GM19455 (cell line): ENCODE data around the gene RNF144A.

Experiments
- ATAC-seq: cut with Tn5 transposase; IDR thresholded peaks from one replicate; pipeline ENCODE4 v1.9.1; 2021; ENCODE audit not compliant: unreplicated experiment

Gene RNF144A

DNA sequence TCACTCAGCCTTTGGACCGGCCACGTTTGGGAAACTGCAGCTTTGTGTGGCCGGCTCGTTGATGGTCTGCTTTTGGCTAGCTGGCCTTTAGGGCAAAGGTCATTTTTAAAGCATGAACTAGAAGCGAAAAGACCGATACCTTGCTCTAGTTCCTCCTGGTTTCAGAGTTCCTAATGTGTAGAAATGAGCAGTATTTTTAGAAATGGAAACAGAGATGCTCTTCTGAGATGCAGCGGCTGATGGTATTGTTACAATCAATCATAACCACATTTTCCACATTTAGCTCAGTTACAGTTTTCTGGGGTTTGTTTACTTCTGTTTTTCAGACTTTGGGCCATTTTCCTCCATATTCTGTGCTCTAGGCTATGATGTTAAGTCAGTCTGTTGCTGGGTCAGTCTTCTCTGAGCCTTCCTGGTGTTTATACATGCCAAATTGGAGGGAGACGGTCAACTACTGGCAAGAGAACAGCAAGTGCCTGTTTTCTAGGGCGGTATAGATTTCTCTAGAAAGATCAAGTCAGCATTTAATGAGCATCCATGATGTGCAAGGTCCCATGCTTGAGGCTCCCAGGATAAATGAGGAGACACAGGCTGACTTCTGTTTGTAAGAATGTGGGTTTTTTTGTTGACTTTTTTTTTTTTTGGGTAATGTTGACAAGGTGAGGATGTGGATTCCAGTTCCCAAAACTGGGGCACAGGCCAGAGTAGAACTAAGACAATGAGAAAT lies 28.0 kb downstream of the RNF144A start:
- ATAC-seq = peak; percentile 89

DNA sequence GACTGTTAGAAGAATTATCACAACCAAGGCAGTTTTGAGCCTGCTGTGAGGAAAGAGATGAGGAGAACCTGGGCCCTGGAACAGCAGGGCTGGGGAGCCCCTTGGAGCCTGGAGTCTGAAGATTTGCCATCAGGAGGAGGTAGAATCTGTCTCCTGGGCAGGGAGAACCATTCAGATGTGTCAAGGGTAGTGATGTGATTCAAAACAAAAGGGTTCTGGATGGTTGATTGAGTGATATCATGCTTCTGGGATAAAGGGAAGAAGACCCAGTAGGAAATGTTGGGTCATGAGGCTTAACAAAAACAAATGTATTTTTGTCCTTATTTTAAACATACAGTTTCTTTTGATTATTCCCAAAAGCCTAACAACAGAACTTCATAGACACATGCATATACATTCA lies 28.6 kb downstream of the RNF144A start:
- no peak for ATAC-seq

DNA sequence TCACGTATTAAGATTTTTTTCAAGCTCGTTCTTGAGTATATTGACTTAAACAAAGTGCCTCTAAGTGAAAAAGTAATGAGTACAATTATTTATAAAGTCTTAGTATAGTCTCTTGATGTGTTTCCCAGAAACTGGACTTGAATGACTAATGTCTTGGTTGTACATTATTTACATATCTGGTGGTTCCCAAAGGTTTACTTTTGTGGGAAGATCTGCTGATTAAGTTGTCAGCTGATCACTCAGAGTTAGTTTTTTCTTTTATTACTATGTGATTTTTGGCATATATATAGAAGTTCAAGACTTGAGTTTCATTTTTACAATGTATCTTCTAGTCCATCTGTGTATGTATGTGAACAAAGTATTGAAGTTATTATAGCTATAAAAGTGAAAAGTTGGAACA lies 29.5 kb downstream of the RNF144A start:
- no peak for ATAC-seq

DNA sequence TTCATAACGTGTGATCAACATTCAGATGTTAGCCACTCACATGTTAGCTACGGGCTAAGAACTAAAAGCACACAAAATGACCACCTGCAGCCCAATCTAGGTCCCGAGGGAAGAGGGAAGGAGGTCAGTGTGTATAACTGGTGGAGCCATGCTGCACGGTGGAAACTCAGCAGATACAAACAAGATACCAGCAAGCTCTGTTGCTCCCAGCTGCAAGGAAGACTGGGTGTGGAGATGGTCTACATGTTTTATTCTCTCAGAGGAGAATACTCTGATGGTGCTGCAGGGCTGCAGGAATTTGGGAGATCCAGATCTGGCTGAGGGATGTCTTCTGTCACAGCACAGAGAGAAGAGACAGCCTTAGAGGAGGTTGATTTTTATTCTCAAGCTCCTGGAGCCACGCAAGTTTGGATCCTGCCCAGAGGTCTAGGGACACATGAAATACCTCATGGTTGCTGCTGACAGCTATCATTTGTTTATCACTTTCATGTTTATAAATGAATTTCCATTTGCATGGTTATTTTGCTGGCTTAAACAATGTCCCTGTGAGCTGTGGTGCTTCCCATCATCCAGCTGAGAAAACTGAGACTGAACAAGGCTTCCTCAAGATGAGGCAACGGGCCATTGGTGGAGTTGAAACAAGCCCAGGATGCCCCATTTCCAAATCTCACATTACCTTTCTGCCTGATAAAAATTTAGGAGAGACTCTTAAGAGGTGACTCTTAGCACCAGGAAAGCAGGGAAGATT lies 30.9 kb downstream of the RNF144A start:
- no peak for ATAC-seq

DNA sequence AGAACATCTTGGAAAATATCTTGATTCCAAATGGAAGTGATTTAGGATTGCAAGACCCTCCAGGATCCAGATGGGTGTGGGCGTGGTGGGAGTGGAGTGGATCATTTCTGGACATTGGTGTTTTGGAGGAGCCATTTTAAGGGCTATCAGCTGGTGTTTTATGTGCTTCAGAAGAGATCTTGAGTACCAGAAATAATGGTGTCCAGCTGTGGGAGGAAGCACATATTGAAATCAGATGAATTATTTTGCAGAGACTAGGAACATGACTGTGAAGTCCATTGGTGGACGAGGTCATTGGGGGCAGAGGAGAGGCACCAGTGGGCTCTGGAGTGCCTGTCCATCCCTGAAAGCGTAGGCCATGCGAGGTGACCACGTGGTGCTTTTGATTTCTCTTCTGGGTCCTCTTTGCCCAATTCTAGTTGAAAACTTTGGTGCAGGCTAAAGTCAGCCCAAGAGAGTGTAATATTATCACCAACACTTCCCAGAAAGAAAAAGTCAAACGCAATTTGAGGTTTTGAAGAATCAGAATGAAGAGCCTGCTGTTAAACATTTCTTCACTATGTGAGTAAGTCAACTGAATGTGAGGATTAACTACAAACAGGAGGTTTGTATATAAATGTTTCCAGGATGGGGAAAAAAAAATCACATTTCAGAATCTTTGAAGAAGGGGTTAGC lies 31.6 kb downstream of the RNF144A start:
- ATAC-seq = no peak

DNA sequence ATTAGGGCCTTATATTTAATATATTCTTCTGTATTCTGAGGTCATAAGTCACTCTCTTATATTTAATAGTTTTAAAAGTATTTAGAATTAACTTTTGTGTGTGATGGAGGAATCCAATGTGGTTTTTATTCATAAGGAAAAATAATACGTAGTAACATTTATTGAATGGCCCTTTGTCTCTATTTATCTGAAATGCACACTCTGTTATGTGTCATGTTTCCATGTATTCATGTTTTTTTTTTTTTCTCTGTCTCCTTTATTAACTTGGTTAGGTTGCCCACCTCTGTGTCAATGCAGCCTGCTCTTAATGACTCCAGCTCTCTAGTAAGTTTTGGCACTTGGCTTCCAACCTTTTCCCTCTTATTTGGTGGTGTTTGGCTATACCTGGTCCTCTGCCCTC lies 33.8 kb downstream of the RNF144A start:
- no peak for ATAC-seq

DNA sequence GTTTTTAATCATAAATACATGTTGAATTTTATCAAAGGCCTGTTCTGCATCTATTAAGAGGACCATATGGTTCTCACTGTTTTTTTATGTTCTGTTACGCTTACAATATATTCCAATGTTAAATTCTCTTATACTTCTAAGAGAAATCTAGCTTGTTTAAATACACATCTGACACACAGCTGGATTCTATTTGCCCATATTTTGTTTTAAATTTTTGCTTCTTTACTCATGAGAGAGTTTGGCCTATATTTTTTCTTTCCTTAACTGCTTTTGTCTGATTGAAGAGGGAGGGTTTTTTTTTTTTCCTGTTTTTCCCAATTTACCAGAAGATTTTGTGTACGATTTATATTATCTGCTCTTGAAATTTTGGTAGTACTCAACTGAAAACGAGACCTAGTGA lies 34.9 kb downstream of the RNF144A start:
- no peak for ATAC-seq

DNA sequence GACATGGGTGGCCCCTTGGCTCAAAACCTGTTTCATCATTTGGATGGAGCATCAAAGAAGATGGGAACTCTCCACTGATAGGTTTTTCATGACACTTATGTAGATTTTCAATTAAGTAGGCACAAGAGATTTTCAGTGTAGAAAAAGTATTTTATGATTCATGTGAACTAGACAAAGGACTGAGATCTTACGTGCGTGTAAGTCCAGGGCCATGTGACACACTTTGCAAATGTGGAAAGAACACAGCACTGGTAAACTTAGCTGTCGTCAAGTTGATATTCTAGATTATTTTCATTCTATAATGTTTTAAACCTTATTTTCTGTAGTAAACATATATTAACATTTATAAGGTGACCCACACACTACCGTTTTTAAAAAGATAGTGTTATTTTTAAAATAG lies 37.4 kb downstream of the RNF144A start:
- ATAC-seq = no peak

DNA sequence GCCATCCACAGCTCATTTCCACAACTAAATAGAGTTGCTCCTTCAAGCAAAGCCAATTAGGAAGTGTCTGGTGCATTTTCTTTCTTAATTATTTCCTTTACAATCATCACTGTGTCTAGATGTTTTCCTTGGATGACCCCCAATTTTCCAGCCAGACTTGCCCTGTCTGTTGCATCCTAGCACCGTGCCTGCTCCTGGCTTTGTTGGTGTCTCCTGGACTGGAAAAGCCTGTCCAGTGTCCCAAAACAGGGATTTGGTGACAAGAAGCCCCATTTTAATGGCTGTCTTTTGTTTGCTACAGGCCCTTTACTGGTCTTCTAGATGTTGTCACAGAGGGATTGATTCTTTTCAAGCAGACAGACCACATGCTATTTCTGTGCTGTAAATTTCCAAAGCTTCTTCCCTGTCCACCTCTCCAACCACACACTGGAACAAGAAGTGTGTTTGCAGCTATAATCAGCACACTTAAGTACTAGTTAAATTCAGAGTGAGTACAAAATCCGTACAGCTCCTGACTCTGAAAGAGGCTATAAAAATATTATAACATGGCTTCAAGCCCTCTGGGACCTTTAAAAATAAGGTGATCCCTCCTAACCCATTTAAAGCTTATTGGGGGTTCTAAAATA lies 38.4 kb downstream of the RNF144A start:
- no peak for ATAC-seq

DNA sequence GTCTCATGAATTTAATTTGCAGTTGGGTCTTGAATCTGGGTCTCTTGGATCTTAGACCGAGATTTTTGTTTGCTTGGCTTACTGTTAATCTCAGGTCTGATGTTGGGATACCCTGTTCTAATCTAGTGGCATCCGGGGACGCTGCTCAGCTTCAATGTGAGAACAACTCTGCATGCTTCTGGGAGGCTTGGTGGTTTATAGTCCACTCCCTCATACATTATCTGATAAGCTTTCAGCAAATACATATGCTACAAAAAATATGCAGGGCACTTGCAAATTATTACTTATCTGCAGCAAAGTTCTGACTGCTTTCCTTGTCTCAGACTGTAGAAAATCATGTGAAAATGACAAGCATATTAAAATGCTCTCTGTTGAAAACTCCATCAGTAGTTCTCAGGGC lies 39.4 kb downstream of the RNF144A start:
- ATAC-seq = no peak

DNA sequence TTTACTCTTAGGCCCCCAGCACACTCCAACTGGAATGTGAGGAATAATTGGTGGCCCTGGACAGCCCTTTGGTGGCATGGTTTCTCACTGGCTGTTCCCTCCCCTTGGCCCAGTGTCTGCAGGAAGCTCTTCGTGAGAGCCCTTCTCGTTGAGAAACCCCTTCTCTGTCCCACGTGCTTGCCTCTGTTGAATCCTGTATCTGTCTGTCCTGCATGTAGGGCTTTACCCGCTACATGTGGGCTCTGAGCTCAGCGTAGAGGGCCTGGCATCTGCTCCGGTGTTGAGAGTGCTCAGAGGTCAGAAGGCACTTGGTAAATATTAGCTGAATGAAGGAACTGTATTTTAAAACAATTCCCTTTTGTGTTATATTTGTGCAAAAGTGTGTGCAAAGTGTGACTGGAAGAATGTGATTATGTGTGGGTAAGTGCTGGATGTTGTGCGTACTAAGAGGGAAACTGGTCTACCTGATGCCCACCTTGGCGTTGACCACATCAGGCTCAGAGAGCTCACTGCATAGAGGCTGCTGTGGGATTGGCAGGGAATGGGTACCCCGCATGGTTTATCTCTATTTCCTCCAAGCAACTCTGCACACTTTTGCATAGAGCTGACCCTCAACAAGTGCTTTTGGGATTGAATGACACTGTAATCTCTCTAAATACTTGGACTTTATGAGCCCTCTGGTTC lies 40.0 kb downstream of the RNF144A start:
- no peak for ATAC-seq

DNA sequence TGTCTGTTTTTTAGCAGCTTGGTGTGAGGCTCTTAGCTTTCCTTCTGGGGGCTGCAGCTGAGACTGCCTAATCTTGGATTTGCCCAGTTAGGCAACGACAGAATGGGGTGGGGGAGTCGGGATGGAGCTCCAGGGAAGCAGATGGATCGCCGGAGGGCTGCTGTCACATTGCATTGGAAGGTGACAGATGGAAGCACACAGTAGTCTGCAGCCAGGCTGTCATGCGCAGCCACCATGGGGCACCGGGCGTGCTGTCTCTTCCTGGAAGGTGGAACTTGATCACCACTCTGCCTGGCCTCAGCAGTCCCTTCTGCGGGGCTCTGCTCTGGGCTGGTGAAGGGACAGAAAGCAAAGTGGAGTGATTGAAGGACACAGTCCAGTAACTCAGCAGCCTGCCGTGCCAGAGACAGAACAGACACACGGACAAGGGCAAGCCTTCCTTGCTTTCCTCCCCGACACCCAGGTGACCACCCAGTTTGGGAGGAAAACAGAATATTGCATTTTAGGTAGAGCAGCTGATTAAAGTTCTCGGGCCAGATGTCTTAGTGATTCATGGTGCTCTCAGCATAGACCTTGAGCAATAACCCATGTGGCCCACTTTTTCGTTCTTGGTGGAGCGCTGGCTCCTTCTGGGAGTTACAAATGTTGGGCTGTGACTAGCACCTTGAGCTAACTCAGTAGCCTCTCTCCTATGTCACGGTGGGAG lies 40.9 kb downstream of the RNF144A start:
- no peak for ATAC-seq

DNA sequence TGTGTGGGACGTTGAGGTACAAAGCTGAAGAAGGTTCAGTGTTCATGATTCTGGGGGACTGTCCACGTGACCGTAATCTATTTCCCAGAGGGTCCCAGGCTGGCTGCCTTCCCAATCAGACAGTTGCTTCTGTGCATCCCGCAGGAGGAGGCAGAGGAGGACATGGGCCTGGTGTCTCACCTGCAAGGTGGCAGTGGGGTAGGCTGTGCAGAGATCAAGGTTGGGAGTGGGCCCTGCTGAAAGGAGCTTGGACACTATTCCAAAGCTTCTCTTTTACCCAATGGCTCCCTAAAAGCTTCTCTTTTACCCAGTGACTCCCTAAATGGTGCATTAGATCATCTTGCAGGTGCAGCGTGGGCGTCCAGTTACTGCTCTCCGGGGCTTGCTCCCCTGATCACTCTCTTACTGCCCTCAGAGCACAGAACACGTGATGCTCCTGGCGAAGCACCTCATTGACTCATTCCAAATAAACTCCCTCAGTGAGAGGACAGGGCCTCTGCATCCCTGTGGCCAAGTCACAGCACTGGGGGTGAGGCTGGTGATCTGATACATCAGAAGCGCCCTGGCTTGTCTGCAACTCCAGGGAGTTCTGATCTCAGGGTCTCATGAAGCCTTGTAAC lies 41.5 kb downstream of the RNF144A start:
- ATAC-seq = no peak

DNA sequence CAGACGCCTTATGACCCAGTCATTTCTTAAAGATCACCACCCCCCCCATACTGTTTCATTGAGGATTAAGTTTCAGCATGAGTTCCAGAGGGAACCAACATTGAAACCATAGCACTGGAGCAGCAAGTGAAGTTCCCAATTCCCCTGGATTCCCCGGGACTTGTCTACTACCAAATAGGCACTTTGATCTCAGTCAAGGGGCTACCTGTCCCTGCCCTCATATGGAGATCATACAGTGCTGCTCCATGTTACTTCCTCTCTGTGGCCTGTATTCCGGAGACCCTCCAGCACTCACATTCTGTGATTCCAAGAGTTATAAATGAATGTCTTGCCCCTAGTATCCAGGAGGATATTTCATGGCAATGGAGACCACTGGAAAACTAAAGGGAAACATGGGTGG lies 42.5 kb downstream of the RNF144A start:
- ATAC-seq = no peak

DNA sequence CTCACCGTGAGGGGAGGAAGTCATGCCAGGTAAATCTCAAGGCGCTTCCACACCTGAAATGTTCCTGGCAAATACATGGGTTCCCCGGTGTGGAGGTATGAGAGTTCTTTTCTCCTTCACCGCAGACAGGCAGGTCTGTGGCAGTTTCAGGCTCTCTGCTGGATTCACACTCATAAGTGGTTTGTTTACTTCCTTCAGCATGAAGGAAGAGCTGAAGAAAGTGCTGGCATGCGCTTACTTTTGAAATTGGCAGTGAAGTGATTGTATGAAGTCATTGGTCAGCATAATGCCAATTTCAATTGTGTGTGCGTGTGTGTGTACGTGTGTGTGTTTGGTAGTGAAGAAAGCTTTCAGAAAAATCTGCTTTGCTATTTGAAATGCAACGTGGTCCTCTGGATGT lies 43.4 kb downstream of the RNF144A start:
- no peak for ATAC-seq

DNA sequence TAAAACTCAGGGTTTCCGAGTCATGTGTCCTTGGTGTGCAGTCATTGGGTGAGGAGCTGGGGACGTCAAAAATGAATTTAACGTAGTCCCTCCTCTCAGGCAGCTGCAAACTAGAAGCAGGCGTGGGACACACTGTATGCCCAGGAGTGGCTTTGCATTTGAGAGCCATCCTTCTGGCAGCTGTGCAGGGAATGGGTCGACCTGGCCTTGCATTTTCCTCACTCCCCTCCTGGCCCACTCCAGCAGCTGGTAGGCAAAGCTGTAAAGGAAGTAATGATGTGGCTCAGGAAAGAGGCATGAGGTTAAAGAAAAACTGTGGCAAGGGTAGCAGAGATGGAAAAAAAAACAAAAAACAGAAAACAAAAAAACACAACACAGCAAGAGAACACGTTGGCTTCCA lies 46.5 kb downstream of the RNF144A start:
- no peak for ATAC-seq

DNA sequence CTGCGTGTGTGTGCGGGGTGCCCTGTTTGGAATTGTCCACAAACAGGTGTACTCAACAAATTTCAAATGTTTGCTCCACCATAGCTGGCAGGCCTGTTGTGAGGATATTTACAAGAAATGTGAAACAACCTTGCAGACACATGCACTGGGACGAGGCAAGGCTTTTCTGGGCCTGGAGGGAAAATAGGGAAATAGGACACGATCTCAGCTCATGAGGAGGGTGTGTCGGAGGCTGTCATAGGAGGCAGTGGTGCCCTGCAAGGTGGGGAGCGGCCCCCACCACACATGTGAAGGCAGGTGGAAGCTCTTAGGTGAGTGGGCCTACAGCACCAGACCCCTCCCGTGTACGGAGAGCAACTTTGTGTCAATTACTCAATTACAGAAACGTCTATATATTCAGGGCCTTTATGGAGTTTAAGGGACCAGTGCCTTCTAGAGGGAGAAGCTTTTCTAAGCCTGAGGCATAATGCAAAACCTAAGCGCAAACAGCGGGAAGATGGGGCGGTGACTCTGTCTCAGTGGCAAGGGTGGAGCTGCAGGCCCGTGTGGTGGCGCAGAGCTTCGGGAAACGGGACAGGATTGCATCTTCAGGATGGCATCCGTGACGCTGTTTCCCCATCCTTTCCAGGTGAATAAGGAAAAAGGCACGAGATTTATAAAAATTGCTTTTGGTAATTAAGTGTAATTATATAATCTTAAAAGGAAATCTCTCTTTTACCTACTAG lies 48.0 kb downstream of the RNF144A start:
- ATAC-seq = no peak

DNA sequence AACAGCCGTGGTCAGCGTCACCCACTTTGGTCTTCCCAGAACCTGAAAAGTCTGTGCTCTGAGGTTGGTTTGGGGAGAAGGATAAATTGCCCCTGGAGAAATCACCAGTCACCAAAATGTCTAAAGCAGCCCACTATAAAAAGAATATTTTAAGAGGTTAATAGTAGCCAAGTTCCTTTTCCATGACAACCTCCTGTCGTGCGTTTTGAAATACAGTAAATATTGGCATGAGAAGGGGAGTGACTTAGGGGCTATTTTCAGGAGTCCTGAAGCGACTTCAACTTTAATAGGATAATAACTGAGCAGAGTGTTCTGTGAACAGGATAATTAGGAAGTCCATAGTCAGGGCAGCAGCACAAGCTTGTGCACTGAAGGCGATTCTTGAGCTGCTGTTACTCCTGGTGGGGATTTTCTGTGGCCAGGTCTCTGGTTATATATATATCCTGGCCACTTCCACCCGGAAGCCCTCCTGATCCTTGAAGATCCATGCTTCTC lies 49.3 kb downstream of the RNF144A start:
- ATAC-seq = no peak

DNA sequence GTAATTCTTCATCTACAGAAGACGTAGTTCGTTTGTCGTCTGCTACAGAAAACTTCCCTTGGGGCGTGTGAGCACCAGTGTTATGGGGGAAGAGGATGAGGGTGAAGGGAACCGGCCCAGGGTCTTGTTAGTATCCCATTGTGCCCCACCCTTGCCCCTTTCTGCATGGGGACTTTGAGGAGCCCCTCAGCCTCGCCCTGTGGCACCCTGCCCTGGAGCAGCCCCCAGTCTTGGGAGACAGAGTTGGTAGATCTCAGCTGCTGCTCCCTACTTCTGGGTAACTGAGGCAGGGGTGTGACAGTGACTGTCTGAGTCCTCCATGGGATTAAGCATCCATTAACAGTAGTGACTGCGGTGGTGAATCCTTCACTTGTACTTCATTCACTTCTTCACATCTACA lies 50.1 kb downstream of the RNF144A start:
- ATAC-seq = no peak
